Kasumi-1 (cell line): ENCODE data around the gene N4BP2.

Experiments used
- DNase-seq, 2 experiments: peaks; one replicate each; lab custom pipeline; 2025; lab: John Stamatoyannopoulos, UW

Gene N4BP2

DNA sequence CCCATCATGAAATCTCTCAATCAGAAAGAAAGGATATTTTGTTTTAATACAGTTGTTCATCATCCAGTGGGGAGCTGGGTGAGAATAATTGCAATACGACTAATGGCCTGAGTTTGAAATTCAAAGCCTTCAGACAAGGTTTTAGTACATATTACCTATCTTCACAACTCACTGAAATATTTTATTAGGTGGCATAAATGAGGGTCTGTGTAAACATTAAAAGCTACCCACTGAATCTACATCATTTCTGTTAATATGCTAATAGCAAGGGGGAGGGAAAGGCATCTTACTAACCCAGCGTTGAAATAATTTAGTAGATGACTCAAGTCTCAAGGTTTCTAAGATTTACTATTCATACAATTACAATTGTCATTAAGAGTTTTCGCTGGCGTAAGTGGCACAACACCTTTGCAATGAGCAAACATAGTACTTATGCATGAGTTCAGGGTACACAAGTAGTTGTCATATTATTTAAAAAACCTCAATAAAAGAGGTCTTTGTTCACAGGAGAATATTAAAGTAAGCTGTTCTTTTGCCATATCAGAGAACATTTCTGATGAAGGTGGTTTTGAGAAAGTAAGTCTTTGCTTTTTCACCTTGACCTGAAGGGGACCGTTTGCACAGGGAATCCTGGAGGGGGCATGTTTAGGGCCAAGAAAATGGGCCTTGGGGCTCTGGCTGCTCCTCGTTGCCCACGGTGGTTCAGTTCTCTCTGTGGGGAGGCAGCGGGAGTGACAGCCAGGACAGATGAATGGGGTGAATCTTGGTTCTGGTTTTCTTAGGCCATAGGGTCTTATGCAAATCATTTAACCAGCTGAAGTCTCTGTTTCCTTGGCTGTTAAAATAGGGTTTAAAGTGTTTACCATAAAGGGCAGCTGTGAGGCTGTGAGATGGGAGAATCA is 135.7 kb downstream of the N4BP2 start:
- no peak for DNase-seq

DNA sequence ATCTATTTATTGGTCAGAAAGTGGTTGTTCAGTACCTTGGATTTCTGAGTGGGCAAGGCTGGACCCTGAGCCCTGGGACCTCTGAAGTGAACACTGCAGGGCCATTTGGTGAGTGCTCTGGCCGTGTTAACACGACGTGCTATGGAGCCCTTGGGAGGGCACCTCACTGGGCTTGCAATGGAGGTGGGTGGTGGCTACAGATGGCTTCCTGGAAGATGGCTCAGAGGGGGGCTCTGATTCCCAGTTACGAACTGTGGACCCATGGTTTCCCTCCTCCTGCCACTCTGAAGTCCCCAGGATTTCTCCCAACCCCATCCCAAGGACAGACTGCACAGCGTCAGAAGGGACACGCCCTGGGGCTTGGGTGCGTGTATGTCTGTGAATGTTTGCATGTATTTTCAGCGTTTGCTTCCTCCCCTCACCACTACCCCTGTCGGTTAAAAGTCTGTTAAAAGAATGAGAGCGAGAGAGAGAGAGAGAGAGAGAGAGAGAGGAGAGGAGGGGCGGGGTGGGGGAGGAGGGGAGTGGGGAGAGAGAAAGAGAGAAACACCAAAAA is 136.4 kb downstream of the N4BP2 start:
- DNase-seq = no peak

DNA sequence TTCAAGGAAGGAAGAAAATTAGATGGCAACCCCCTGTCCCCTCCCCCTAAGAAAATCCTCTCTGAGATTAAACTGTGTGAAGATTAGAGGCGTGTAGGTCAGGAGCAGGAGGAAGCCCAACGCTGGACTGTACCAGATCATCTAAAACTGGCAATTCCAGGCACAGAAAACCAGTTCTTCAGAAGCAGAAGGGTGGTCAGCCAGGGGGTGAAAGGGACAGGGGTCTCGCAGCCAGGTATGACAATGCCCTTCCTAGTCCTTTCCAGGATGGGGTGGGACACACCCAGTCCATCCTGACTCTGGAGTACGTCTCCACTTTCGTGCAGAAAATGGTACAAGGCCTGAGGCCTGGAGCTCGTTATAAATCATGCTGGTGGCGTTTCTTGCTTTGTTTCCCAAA is 136.9 kb downstream of the N4BP2 start:
- DNase-seq = no peak

- DNase-seq = no peak
Observed at GRCh38 chr4:40194602-40195161, 138.0 kb downstream of the N4BP2 start.

DNA sequence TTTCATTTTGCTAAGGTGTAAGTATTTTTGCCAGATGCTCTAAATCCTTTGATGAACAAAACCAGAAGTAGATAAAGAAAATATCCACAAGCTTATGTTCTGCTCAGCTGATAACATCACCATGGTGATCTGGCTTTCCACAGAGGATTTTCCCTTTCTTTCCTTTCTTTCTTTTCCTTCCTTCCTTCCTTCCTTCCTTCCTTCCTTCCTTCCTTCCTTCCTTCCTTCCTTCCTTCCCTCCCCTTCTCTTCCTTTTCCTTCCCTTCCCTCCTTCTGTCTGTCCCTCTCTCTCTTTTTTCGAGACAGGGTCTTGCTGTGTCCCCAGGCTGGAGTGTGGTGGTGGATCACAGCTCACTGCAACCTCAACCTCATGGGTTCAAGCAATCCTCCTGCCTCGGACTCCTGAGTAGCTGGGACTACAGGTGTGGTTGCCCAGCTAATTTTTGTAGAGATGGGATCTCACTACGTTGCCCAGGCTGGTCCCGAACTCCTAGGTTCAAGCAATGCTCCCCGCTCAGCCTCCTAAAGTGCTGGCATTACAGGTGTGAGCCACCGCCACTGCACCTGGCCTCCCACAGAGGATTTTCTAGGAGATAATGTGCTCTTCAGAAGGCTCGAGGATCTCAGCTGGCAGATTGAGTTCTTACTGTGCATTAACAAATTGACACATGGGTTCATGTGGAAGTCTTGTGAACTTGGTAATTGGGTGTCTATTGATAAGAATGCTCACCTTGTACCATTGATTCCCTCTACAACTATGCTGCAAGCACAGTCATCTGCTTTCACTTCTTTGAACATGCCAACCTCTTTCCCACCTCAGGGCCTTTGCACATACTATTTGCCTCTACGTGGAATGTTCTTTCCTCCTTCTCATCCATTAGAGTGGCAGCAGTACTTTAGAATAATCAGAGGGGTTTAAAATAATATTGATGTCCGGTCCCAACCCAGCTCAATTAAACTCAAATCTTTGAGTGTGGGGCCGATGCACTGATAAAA is 138.8 kb downstream of the N4BP2 start:
- DNase-seq = no peak

DNA sequence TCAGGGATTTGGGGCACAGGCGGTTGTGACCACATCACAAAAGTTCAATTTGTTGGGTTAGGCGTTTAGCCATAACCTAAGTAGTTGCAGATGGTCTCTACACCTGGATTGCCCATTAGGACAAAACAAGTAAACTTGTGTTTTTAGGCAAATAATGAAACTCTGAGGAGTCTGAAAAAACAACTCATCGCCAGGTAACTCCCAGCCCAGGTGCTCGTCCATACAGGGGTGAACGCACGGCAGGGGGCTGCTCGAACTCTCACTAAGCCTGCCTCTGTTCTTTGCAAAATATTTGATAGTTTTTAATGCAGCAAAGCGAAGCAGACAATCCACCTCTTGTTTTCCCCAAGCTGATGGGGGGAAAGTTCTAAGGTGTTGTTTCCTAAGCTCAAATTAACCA is 139.6 kb downstream of the N4BP2 start:
- DNase-seq = no peak

GRCh38 chr4:40196724-40197281 is 140.2 kb downstream of the N4BP2 start, which contains the start of gene RHOH:
TSS of gene RHOH (plus strand) at chr4:40197031. CDS start at chr4:40243387, 46,356 bp downstream.
- DNase-seq = peak; percentile 76 to 82

DNA sequence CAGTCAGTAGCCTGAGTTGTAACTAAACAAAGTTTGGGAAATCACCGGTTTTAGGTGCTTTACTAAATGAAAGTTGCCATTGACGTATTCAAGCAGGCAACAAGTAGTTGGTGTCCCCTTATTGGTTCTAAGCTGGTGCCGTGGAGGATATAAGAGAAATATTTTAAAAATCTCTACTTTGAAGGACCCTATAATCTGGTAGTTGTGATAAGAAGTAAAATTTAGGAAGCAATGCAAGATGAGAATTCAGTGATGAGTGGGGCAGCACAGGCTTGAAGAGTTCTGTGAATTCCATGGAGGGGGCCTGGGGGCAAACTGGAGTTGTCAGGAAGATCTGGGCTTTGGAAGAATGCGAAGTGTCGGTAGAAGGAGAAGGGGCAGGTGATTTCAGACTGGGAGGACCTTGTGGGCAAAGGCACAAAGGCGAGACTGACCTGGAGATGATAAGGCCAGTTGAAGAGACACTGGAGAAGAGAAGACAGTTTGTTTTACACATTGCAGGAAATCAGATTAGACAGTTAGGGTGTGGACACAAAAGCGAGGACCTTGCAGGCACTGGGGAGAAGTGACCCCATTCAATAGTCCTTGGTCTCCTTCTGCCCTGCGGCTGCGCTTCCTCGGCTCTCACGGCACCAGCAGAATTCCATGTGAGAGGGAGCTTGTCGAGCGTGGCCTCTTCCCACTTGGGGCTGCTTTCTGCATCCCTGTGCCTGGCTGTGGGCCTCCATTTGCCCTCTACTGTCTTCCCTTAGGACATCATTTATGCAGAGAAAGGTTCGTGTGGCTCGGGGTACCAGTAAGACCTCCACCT is 141.4 kb downstream of the N4BP2 start:
- no peak for DNase-seq

GRCh38 chr4:40199179-40199670 is 142.6 kb downstream of the N4BP2 start:
- DNase-seq = no peak

DNA sequence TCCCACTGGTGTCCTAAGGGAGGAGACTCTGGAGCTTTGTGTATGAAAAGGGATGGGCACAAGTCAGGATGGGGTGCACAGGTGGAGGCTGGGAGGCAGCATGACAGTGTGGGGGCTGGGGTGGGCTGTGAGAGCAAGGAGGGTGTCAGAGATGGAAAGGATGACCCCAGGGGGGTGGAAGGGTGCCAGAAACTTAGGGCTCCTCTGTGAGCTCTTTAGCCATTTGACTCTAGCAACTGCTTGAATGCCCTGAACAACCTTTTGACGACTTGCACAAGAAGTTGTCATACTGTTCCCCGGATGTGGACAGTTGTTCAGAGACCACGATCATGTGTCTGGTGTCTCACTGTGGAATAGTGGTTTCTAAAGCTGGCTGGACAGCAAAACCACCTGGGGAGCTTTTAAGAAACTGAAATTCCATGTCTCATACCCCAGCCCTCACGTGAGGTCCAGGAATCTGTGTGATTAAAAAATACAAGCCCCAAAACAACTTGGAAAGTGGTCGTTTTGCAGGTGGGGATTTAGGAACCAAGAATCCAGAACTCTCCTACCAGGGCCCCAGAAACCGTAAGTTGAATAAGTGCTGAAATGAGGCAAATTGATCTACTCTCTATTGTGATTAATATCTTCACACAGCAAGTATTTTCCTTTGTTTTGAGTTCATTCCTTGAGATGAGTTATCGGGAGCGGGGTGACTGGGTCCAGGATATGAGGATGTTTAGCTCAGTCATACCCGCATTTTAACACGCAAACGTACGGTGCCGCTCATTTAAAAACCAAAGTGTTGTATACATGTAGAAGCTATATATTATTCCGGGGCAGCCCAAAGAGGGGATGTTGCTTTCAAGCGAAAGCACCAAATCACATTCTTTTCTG is 143.6 kb downstream of the N4BP2 start:
- DNase-seq = peak; percentile 38 to 45

DNA sequence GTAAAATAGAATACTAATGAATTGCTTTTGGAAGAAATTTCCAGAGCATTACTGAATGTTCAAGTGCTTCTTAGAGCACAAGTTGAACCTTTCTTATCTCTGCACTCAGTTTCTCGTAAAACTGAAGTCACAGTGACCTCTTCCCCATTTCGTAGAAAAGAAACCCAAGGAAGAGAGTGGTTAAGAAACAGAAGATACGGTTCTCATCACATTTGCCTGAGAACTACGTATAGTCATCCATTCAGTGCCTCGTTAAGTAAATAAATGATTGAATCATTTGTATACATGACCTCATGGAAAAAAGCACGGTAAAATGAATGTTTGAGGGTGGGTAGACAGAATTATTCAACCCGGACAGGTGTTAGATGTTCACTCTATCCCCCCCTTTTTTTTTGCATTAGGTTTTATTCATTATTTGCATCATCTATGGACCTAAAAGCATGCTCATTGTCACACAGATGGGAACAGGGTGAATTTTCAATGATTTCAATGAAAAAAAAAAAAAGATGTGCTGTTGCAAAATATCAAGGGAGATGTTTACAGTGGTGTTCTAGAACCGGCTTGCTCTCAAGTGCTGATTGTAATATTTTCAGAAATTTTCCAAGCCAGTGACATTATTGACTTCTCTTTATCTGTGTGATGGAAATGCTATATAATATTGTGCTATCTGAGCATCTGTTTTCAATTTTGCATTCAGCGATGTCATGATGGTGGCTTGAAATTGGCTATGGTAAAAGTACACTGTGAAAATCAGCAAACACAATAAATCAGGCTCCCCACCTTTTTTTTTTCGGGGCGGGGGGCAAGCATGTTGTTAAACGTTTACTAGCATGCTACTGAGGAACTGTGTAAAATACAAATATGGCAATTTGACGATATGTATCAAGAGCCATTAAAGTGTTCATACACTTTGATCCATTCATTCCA is 144.5 kb downstream of the N4BP2 start:
- peak; percentile 47 to 56 for DNase-seq

DNA sequence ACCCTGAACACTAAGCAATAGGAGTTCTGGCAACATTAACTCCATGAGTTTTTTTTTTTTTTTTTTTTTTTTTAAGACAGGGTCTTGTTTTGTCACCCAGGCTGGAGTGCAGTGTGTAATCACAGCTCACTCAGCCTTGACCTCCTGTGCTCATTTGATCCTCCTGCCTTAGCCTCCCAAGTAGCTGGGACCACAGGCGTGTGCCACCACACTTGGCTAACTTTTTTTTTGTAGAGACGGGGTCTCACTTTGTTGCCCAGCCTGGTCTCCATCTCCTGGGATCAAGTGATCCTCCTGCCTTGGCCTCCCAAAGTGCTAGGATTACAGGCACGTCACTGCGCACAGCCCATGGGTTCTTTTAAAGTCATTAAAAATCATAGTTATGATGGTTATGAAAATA is 145.2 kb downstream of the N4BP2 start:
- no peak for DNase-seq

DNA sequence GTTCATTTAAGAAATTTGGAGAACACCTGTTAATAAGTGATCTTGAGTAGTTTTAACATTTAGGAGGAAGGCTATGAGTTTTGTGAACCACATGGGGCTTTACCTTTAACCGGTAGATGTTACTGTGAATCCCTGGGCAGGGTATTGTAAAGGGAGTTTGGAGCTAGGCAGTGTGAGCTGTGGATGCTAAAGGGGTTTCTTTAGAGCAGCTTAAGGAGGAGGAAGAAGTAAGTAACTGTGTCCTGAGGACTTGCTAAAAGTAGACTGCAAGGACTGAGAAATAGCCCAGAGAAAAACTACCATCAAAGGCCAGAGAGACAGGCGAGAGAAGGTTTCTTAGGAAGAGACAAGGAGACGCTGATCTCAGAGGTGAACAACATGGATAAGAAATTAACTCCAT is 145.8 kb downstream of the N4BP2 start:
- DNase-seq = no peak

GRCh38 chr4:40204507-40205258 is 148.0 kb downstream of the N4BP2 start:
- DNase-seq = no peak

DNA sequence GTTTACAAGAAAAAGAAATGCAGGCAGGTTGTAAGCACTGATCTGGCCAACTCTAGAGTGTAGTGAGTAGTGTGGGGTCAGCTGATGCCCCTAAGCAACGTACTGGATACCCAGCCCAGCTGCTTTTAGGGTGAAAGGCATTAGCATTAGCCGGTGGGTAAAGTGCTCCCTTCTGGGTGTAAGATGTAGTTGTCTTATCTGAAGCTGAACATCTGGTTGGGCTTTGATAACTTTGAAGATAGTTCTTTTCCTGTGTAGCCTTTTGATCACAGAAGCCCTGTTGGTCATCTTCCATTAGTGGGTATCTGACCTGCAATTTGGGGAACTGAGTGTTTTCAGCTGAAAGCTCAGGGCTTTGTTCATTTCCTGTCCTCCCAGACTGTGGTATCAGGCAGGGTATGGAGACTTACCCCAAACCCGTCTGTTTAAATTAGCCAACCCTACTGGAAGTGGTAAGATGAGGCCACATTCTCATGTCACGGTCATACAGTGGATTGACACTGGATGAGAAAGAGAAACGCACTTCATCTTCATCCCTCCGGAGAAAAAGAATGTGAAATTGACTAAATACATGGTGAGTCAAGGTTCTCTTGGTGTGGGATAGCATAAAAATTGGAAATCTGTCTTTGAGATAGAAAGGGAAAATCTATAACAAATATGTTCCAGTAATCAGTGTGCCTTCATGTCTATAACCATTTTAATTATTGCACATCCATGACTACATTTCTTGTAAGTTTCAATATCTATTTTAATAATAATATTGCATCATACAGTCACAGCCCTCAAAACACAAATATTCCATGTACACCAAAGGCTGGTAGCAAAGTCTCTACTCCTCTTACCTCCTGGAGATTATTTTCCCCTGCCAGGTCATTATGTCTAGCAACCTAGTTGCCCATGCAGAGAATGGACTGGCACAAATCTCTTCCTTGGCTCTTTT is 148.9 kb downstream of the N4BP2 start:
- peak; percentile 71 to 83 for DNase-seq

- peak; percentile 70 to 73 for DNase-seq
Observed at GRCh38 chr4:40206426-40206825, 149.8 kb downstream of the N4BP2 start.
